ENCODE results near the gene PPP1R14B.

Gene PPP1R14B, protein sequence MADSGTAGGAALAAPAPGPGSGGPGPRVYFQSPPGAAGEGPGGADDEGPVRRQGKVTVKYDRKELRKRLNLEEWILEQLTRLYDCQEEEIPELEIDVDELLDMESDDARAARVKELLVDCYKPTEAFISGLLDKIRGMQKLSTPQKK

DNA sequence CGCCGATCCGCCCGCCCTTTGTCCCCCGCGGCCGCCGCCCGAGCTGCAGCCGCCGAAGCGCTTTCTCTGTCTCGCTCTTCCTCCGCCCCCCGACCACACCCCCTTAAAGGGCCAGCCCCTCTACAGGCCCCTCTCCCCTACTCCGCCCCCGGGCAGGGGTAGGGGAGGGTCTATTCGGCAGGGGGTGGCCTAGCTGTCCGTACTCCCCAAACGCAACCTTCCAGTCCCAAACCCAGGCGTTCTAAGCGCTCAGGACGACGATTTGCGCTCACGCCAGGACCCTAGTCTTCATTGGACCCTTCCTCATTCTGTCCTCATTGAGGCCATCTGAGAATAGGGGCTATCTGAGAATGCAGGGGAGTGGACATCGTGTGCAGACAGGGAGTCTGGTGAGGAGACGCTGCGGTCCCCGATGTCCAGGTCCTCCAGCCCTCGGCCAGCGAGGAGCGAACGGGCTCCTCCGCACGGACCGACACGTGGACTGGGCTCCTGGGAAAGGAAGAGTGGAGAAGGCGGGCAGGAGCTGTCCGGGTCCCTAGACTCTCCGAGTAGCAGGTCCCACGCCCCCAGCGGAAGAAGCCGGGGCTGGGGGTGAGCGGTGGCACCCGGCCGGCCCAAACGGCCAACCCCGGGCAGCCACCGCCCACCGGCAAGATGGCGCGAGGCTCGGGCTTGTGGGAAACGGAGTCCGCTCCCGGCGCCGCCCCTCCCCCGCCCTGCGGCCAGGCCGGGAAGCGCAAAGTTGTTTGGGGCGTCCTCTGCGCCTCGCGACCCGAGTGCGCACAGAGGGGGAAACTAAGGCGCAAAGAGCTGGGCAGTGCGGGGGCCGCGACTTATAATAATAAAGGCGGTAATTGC lies at the start of gene PPP1R14B:
Gene PPP1R14B (minus strand): TSS at position 73 of the 858 bp plus-strand sequence. CDS start 270 bp downstream, outside the sequence.
- Histone ChIP-seq H3K27me3 (ENCODE audit: insufficient read depth, low read length) (no peaks in the 10 kb centered on the region), H3K4me3 (ENCODE audit: low read length) (peak within 1 kb of the TSS; percentile 85), H3K36me3 (ENCODE audit: insufficient read depth, low read length) (peaks cover 15% of the 10 kb centered on the region), H3K4me1 (ENCODE audit: insufficient read depth, low read length) (peaks cover 51% of the 10 kb centered on the region), H3K9me3 (ENCODE audit: low read length) (no peaks in the 10 kb centered on the region), H2AFZ (ENCODE audit: low read depth, low read length) (peak within 1 kb of the TSS; percentile 32)

DNA sequence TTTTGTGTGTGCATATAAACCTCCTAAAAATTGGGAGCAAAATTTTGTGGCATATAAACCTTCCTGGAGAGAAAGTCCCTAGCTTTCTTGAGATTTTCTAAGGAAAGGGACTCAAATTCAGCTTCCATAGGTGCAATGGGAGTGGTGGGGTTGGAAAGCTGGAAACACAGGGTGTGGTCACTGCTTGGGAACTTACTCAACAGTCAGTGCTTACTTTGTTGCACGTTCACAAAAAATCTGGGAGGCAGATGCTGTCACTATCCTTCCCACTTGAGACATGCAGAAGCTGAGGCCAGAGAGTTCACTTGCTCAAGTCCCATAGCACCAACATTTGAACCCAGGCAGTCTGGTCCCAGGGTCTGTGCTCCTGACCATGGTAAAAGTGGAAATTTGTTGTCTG lies 49.5 kb upstream of the PPP1R14B start:
- H2AFZ ChIP-seq (ENCODE audit: low read depth, low read length) = no peak overlapping the region
- H3K4me1 ChIP-seq (ENCODE audit: insufficient read depth, low read length) = peaks cover 34% of the 10 kb centered on the region
- no peaks in the 10 kb centered on the region for H3K36me3 ChIP-seq (ENCODE audit: insufficient read depth, low read length)
- no peak overlapping the region for H3K4me3 ChIP-seq (ENCODE audit: low read length)
- H3K27me3 ChIP-seq (ENCODE audit: insufficient read depth, low read length) = peaks cover 73% of the 10 kb centered on the region
- no peaks in the 10 kb centered on the region for H3K9me3 ChIP-seq (ENCODE audit: low read length)

GRCh38 chr11:64295760-64296159 lies 49.0 kb upstream of the PPP1R14B start:
- Histone ChIP-seq H3K27me3 (ENCODE audit: insufficient read depth, low read length) (peaks cover 77% of the 10 kb centered on the region), H2AFZ (ENCODE audit: low read depth, low read length) (no peak overlapping the region), H3K4me3 (ENCODE audit: low read length) (no peak overlapping the region), H3K36me3 (ENCODE audit: insufficient read depth, low read length) (no peaks in the 10 kb centered on the region), H3K9me3 (ENCODE audit: low read length) (no peaks in the 10 kb centered on the region), H3K4me1 (ENCODE audit: insufficient read depth, low read length) (peaks cover 34% of the 10 kb centered on the region)

- Histone ChIP-seq H3K36me3 (ENCODE audit: insufficient read depth, low read length) (no peaks in the 10 kb centered on the region), H3K9me3 (ENCODE audit: low read length) (no peaks in the 10 kb centered on the region), H2AFZ (ENCODE audit: low read depth, low read length) (no peak overlapping the region), H3K4me3 (ENCODE audit: low read length) (no peak overlapping the region), H3K4me1 (ENCODE audit: insufficient read depth, low read length) (peaks cover 28% of the 10 kb centered on the region), H3K27me3 (ENCODE audit: insufficient read depth, low read length) (peaks cover 75% of the 10 kb centered on the region)
Measured at GRCh38 chr11:64294774-64295173, 48.0 kb upstream of the PPP1R14B start.

DNA sequence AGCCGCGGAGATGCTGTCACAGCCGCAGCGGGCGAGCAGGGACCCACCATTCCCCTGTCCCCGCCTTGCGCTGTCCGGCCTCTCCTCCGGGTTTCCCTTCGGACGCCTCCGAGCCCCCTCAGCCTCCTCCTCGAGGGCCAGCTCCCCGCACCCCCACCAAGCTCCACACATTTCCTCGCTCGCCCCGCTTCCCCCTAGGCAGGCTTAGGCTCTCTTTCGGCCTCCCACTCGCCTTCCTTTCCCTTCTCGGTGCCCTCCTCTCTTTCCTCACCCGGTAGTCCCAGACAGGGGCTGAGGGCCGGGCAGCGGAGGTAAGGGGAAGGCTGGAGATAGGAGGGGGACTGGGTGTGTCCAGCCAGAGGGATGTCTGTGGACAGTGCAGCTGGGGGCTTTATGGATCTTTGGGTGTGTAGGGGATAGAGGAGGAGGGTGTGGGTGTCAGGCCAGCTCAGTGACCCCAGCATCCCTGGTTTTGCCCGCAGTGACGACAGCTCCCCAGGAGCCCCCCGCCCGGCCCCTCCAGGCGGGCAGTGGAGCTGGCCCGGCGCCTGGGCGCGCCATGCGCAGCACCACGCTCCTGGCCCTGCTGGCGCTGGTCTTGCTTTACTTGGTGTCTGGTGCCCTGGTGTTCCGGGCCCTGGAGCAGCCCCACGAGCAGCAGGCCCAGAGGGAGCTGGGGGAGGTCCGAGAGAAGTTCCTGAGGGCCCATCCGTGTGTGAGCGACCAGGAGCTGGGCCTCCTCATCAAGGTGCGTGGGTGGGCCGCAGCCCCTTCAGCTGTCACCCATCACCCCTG lies 45.9 kb upstream of the PPP1R14B start:
- Histone ChIP-seq H3K4me3 (ENCODE audit: low read length) (peak overlapping the region; percentile 38), H2AFZ (ENCODE audit: low read depth, low read length) (peak overlapping the region; percentile 23)

GRCh38 chr11:64291752-64292459 lies 45.2 kb upstream of the PPP1R14B start:
- H3K9me3 ChIP-seq (ENCODE audit: low read length) = no peaks in the 10 kb centered on the region
- peak overlapping the region; percentile 38 for H3K4me3 ChIP-seq (ENCODE audit: low read length)
- H2AFZ ChIP-seq (ENCODE audit: low read depth, low read length) = peak overlapping the region; percentile 23
- peaks cover 20% of the 10 kb centered on the region for H3K4me1 ChIP-seq (ENCODE audit: insufficient read depth, low read length)
- peaks cover 53% of the 10 kb centered on the region for H3K27me3 ChIP-seq (ENCODE audit: insufficient read depth, low read length)
- no peaks in the 10 kb centered on the region for H3K36me3 ChIP-seq (ENCODE audit: insufficient read depth, low read length)

More for the DNA sequence above, 45.9 kb upstream of the PPP1R14B start:
- Histone ChIP-seq H3K27me3 (ENCODE audit: insufficient read depth, low read length) (peaks cover 60% of the 10 kb centered on the region), H3K36me3 (ENCODE audit: insufficient read depth, low read length) (no peaks in the 10 kb centered on the region), H3K4me1 (ENCODE audit: insufficient read depth, low read length) (peaks cover 20% of the 10 kb centered on the region), H3K9me3 (ENCODE audit: low read length) (no peaks in the 10 kb centered on the region)

DNA sequence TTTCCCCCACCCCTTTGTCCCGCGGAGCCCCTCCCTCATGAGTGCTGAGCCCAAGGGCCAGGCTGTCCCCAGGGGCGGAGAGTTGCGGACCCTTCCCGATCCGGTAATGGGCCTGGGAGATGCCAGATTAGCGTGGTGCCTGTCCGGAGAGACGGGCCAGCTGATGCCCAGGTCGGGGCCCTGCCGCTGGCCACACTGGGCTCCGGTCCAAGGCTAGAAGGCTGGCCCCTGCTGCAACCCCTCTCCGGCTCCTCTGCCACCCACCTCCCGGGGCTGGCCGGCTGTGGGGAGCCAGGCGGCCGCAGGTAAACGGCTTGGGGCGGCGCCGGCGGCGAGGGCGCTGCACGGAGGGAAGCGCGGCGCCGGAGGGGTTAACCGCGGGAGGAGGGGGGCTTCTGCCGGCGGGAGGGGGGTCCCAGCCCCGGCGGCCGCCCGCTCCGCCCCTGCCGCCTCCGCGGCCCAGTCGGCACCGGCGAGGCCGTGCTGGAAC lies 44.6 kb upstream of the PPP1R14B start, which contains the start of gene KCNK4:
Gene KCNK4 (plus strand): TSS at position 41 of the 490 bp plus-strand sequence. CDS start 1,717 bp downstream, outside the sequence.
- Histone ChIP-seq H3K36me3 (ENCODE audit: insufficient read depth, low read length) (no peaks in the 10 kb centered on the region), H2AFZ (ENCODE audit: low read depth, low read length) (peak within 1 kb of the TSS; percentile 23), H3K4me3 (ENCODE audit: low read length) (peak within 1 kb of the TSS; percentile 38), H3K9me3 (ENCODE audit: low read length) (no peaks in the 10 kb centered on the region), H3K4me1 (ENCODE audit: insufficient read depth, low read length) (peaks cover 25% of the 10 kb centered on the region), H3K27me3 (ENCODE audit: insufficient read depth, low read length) (peaks cover 49% of the 10 kb centered on the region)

GRCh38 chr11:64290352-64291261 lies 43.9 kb upstream of the PPP1R14B start:
- peaks cover 30% of the 10 kb centered on the region for H3K4me1 ChIP-seq (ENCODE audit: insufficient read depth, low read length)
- no peak overlapping the region for H3K4me3 ChIP-seq (ENCODE audit: low read length)
- peaks cover 42% of the 10 kb centered on the region for H3K27me3 ChIP-seq (ENCODE audit: insufficient read depth, low read length)
- no peak overlapping the region for H2AFZ ChIP-seq (ENCODE audit: low read depth, low read length)
- H3K9me3 ChIP-seq (ENCODE audit: low read length) = no peaks in the 10 kb centered on the region
- no peaks in the 10 kb centered on the region for H3K36me3 ChIP-seq (ENCODE audit: insufficient read depth, low read length)

DNA sequence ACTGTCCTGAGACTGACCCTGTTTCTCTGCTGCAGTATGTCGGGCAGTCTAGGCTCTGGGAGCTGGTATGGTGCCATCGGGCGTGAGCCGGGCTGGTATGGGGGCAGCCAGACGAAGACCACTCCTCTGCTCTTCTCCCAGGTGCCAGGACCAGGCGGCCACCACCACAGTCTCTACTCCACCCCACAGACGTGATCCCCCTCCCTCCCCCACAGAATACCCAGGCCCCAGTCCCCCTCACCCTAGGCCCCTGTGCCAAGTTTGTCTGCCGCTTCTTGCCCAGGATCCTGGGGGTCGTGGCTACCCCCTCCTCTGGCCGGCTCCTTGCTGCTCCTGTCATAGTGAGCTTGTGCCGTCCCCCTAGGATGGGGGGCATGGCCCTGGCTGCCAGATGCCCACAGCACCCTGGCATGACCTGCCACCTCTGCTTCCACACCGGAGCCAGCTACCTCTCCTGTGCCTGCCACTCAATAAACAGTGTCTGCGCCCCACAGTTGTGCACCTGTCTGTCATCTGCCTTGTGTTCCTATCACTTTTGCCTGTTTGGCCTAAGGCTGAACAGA lies 42.3 kb upstream of the PPP1R14B start:
- no peak overlapping the region for H3K4me3 ChIP-seq (ENCODE audit: low read length)
- H3K36me3 ChIP-seq (ENCODE audit: insufficient read depth, low read length) = no peaks in the 10 kb centered on the region
- H3K27me3 ChIP-seq (ENCODE audit: insufficient read depth, low read length) = peaks cover 42% of the 10 kb centered on the region
- H3K9me3 ChIP-seq (ENCODE audit: low read length) = no peaks in the 10 kb centered on the region
- no peak overlapping the region for H2AFZ ChIP-seq (ENCODE audit: low read depth, low read length)
- peaks cover 21% of the 10 kb centered on the region for H3K4me1 ChIP-seq (ENCODE audit: insufficient read depth, low read length)

GRCh38 chr11:64288353-64288750 lies 41.6 kb upstream of the PPP1R14B start:
- Histone ChIP-seq H2AFZ (ENCODE audit: low read depth, low read length) (no peak overlapping the region), H3K27me3 (ENCODE audit: insufficient read depth, low read length) (peaks cover 40% of the 10 kb centered on the region), H3K4me3 (ENCODE audit: low read length) (no peak overlapping the region), H3K4me1 (ENCODE audit: insufficient read depth, low read length) (peaks cover 25% of the 10 kb centered on the region), H3K9me3 (ENCODE audit: low read length) (no peaks in the 10 kb centered on the region), H3K36me3 (ENCODE audit: insufficient read depth, low read length) (no peaks in the 10 kb centered on the region)

GRCh38 chr11:64287676-64288352 lies 41.1 kb upstream of the PPP1R14B start:
- no peaks in the 10 kb centered on the region for H3K36me3 ChIP-seq (ENCODE audit: insufficient read depth, low read length)
- H3K4me1 ChIP-seq (ENCODE audit: insufficient read depth, low read length) = peaks cover 26% of the 10 kb centered on the region
- H2AFZ ChIP-seq (ENCODE audit: low read depth, low read length) = no peak overlapping the region
- no peak overlapping the region for H3K4me3 ChIP-seq (ENCODE audit: low read length)
- H3K9me3 ChIP-seq (ENCODE audit: low read length) = no peaks in the 10 kb centered on the region
- peaks cover 35% of the 10 kb centered on the region for H3K27me3 ChIP-seq (ENCODE audit: insufficient read depth, low read length)
